GM21528 (cell line): ENCODE measurements around the gene LRP3.
"Not testable (repeated sequence)": the region's sequence is repeated elsewhere in the genome, so short reads cannot be mapped to it uniquely, and the experiment has no call there.

Experiments
- ATAC-seq: cut with Tn5 transposase; IDR thresholded peaks from one replicate; pipeline ENCODE4 v1.9.1; 2021; ENCODE audit warnings: mild to moderate bottlenecking, moderate library complexity; ENCODE audit not compliant: unreplicated experiment, low FRiP score

Gene LRP3, protein sequence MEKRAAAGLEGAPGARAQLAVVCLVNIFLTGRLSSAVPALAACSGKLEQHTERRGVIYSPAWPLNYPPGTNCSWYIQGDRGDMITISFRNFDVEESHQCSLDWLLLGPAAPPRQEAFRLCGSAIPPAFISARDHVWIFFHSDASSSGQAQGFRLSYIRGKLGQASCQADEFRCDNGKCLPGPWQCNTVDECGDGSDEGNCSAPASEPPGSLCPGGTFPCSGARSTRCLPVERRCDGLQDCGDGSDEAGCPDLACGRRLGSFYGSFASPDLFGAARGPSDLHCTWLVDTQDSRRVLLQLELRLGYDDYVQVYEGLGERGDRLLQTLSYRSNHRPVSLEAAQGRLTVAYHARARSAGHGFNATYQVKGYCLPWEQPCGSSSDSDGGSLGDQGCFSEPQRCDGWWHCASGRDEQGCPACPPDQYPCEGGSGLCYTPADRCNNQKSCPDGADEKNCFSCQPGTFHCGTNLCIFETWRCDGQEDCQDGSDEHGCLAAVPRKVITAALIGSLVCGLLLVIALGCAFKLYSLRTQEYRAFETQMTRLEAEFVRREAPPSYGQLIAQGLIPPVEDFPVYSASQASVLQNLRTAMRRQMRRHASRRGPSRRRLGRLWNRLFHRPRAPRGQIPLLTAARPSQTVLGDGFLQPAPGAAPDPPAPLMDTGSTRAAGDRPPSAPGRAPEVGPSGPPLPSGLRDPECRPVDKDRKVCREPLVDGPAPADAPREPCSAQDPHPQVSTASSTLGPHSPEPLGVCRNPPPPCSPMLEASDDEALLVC

GRCh38 chr19:33193865-33194362 is at the start of gene LRP3:
Gene LRP3 (plus strand): TSS chr19:33194330. CDS start chr19:33194786, 456 bp downstream.
- no peak for ATAC-seq

DNA sequence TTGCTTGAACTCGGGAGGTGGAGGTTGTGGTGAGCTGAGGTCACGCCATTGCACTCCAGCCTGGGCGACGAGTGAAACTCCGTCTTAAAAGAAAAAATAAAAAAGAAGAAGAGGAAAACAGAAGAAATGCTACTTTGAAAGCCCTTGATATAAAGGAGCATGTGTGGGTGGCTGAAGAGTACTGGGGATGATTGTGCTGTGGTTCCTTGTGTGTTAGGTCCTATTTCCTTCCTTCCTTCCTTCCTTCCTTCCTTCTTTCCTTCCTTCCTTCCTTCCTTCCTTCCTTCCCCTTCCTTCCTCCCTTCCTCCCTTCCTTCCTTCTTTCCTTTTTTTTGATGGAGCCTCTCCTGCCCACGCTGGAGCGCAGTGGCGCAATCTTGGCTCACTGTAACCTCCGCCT is 47.9 kb upstream of the LRP3 start:
- ATAC-seq, result no peak

GRCh38 chr19:33147538-33147937 is 46.6 kb upstream of the LRP3 start:
- ATAC-seq, result no peak

DNA sequence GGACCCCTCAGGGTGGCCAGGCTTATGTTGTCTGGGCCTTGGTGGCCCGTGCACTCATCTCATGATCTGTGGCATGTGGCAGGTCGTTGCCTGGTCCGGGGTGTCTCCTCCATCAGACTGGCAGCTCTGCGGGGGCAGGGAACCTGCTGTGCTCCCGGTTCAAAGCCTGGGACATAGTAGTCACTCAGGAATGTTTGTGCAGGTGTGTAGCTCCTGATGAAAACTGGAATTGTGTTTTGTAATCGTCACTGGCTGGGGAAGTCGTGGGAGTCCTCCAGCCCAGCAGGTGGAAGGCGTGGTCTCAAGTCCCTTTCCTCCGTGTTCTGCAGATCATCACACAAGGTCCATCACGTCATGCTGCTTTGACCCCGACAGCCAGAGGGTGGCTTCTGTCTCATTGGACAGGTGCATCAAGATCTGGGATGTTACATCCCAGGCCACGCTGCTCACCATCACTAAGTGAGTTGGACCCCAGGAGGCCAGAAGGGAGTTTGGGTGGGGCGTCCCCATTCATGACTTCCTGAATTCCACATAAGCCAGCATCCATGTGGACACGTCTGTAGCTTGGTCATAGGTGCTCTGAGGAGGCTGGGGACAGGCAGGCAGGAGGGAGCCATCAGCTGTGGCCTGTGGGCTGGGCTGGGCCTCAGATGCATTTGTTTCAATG is 43.1 kb upstream of the LRP3 start:
- ATAC-seq, result no peak

DNA sequence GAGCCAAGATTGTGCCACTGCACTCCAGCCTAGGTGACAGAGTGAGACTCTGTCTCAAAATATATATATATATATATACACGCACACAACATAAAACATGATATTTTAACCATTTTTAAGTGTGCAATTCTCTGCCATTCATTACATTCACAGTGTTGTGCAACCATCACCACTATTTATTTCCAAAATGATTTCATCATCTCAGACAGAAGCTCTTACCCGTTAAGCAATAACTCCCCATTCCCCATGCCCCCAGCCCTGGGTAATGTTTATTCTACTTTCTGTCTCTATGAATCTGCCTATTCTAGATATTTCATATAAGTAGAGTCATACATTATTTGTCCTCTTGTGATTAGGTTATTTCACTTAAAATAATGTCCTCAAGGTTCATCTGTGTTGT is 42.0 kb upstream of the LRP3 start:
- ATAC-seq, result no peak

GRCh38 chr19:33152625-33153024 is 41.5 kb upstream of the LRP3 start:
- not testable (repeated sequence) for ATAC-seq

- not testable (repeated sequence) for ATAC-seq
Measured at GRCh38 chr19:33154313-33154712, 39.8 kb upstream of the LRP3 start.

DNA sequence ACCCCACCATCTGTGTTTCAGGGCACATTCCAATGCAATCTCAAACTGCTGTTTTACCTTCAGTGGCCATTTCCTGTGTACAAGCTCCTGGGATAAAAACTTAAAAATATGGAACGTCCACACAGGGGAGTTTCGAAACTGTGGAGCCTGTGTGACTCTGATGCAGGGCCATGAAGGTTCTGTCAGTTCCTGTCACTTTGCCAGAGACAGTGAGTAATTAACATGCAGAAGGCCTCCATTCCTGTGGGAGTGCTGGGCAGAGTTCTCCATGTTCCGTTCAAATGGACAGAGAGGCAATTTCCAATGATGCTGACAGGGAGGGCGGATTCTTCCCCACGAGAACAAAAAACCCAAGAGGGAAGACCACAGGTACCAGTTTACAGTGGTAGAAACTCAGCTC is 37.8 kb upstream of the LRP3 start:
- no peak for ATAC-seq

- ATAC-seq, result no peak
Measured at GRCh38 chr19:33157906-33158305, 36.2 kb upstream of the LRP3 start.

- no peak for ATAC-seq
Measured at GRCh38 chr19:33158365-33158764, 35.8 kb upstream of the LRP3 start.

GRCh38 chr19:33159149-33159548 is 35.0 kb upstream of the LRP3 start:
- ATAC-seq, result no peak

- no peak for ATAC-seq
Measured at GRCh38 chr19:33159893-33160292, 34.2 kb upstream of the LRP3 start.

GRCh38 chr19:33161201-33161600 is 32.9 kb upstream of the LRP3 start:
- no peak for ATAC-seq

- no peak for ATAC-seq
Measured at GRCh38 chr19:33163481-33163880, 30.6 kb upstream of the LRP3 start.

DNA sequence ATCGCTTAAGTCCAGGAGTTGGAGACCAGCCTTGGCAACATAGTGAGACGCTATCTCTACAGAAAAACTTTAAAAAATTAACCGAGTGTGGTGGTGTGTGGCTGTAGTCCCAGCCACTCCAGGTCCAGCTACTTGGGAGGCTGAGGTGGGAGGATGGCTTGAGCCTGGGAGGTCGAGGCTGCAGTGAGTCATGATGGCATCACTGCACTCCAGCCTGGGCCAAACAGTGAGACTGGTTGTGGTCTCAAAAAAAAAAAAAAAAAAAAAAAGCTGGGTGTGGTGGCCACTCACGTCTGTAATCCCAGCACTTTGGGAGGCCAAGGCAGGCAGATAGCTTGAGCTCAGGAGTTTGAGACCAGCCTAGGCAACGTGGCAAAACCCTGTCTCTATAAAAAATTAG is 28.1 kb upstream of the LRP3 start:
- ATAC-seq, result not testable (repeated sequence)

DNA sequence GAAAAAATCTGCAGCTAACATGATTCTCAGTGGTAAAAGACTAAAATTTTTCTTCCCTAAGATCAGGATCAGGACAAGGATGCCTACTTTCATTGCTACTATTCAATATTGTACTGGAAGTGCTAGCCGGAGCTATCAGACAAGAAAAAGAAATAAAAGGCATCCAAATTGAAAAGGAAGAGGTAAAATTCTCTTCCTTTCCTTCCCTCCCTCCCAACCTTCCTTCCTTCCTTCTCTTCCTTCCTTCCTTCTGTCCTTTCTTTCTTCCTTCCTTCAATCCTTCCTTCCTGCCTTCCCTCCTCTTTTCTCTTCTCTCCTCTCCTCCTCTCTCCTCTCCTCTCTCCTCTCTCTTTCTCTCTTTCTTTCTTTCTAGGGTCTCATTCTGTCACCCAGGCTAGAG is 26.7 kb upstream of the LRP3 start:
- no peak for ATAC-seq

DNA sequence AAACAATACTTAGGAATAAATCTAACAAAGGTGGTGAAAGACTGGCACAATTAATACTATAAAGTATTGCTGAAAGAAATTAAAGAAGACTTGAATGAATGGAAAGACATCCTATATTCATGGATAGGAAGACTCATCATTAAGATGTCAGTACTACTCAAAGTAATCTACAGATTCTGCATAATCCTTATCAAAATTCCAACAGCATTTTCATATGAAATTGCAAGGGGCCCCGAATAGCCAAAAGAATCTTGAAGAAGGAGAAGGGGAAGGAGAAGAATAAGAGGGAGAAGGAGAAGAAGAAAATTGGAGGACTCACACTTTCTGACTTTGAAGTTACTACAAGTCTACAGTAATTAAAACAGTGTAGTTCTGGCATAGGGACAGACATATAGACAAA is 25.6 kb upstream of the LRP3 start:
- no peak for ATAC-seq

- ATAC-seq, result no peak
Measured at GRCh38 chr19:33171222-33171795, 22.8 kb upstream of the LRP3 start.

- no peak for ATAC-seq
Measured at GRCh38 chr19:33171916-33172359, 22.2 kb upstream of the LRP3 start.

DNA sequence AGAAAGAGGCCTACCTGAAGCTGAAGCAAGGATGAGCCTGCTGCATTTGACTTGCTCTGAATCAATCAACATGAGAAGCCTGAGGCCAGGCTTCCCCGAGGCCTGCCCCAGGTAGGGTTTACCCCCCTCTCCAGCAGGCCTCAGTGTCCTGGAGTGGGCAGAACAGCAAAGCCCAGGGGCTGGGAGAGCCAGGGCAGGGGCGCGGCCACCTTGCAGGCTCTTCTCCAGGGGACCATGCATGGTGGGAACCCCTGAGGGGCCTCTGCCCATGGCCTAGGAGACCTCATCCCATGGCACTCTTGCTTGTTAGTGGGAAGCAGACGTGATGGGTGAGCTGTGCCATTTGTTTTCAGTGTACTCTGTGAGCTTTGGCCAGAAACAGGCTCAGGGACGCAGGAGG is 19.9 kb upstream of the LRP3 start:
- ATAC-seq, result no peak
